Endothelial cell of umbilical vein (primary cell): Measurements from ENCODE around the gene C3orf22. TPM values are rescaled to one million over a fixed set of nuclear protein-coding genes. Genes with fewer than 3 reads are reported as not detected.

Source experiments
- BruUV-seq: library from RNA; stranded (reverse); fragments of 400-500 nt; replicated peaks from 2 replicates; lab custom pipeline; 2021; lab: Mats Ljungman, UMichigan
- CTCF ChIA-PET: fragments of 300-600, 350-600 bp; sonication (Branson Sonifier 250); formaldehyde crosslinking; loops from one replicate; lab custom pipeline; 2021; ENCODE audit warnings: antibody characterized with exemption, inconsistent platforms; lab: Charles Lee
- POLR2A ChIA-PET: fragments of 300-600, 350-600 bp; sonication (Branson Sonifier 250); formaldehyde crosslinking; loops from one replicate; lab custom pipeline; 2021; ENCODE audit warnings: antibody characterized with exemption, inconsistent platforms; lab: Charles Lee
- DNase-seq: peaks from one replicate; pipeline ENCODE4 v3.0.0-alpha.2; 2011; ENCODE audit warnings: low read depth, low spot score
- FAIRE-seq: peaks from 2 replicates; lab custom pipeline; 2011; peaks lifted over from hg19 to GRCh38; lab: Jason Lieb, UNC
- H2AFZ ChIP-seq: 2 replicates; pipeline ENCODE4 v1.6.0; 2012; ENCODE audit warnings: low read depth, low read length, control low read depth, inconsistent platforms
- H3K27ac ChIP-seq: 2 replicates; pipeline ENCODE4 v1.5.1; 2011; ENCODE audit warnings: low read depth, mild to moderate bottlenecking, control low read depth, low read length, moderate library complexity; ENCODE audit not compliant: insufficient read depth
- H3K27me3 ChIP-seq, 2 experiments: 2 replicates each; pipeline versions ENCODE4 v1.6.0 to v1.6.1; 2011; ENCODE audit warnings: low read length in 2 of 2, mixed read lengths in 1 of 2; ENCODE audit not compliant: control insufficient read depth in 2 of 2, insufficient read depth in 2 of 2
- H3K36me3 ChIP-seq, 2 experiments: 2 replicates in 1 of 2; 3 replicates in 1 of 2; pipeline ENCODE4 v1.5.1; 2011; ENCODE audit warnings: low read length in 2 of 2, mild to moderate bottlenecking in 1 of 2, moderate library complexity in 1 of 2; ENCODE audit not compliant: control insufficient read depth in 2 of 2, insufficient read depth in 2 of 2; ENCODE audit errors: extremely low read depth in 1 of 2
- H3K4me1 ChIP-seq: 3 replicates; pipeline ENCODE4 v1.5.1; 2011; ENCODE audit warnings: mild to moderate bottlenecking, low read length; ENCODE audit not compliant: control insufficient read depth, insufficient read depth; ENCODE audit errors: extremely low read depth
- H3K4me2 ChIP-seq: 2 replicates; pipeline ENCODE4 v1.6.1; 2011; ENCODE audit warnings: low read length, control low read depth, mixed read lengths; ENCODE audit not compliant: insufficient read depth
- H3K4me3 ChIP-seq, 3 experiments: fragments of 200-600 bp in 1 of 3; sonication (generic), shearing (Covaris generic) in 1 of 3; replicated peaks in 1 of 3; 2 replicates each; pipeline ENCODE4 v1.5.1; 2011 to 2016; ENCODE audit warnings: control low read depth in 3 of 3, low read length in 3 of 3, mild to moderate bottlenecking in 2 of 3, inconsistent platforms in 1 of 3, low read depth in 1 of 3, moderate library complexity in 1 of 3; ENCODE audit not compliant: insufficient read depth in 1 of 3
- H3K79me2 ChIP-seq: 2 replicates; pipeline ENCODE4 v1.6.0; 2012; ENCODE audit warnings: low read length, inconsistent platforms; ENCODE audit not compliant: control insufficient read depth, insufficient read depth
- H3K9ac ChIP-seq: replicated peaks from 2 replicates; pipeline ENCODE3; 2011; ENCODE audit warnings: low read length, control low read depth; ENCODE audit not compliant: insufficient read depth; ENCODE audit errors: extremely low read depth
- H3K9me1 ChIP-seq: replicated peaks from 3 replicates; pipeline ENCODE4 v1.6.0; 2011; ENCODE audit warnings: mild to moderate bottlenecking, low read length; ENCODE audit not compliant: control insufficient read depth, insufficient read depth; ENCODE audit errors: extremely low read depth
- H3K9me3 ChIP-seq: replicated peaks from 2 replicates; pipeline ENCODE4 v1.5.1; 2012; ENCODE audit warnings: low read length, inconsistent platforms; ENCODE audit not compliant: control insufficient read depth, insufficient read depth
- H4K20me1 ChIP-seq: replicated peaks from 2 replicates; pipeline ENCODE3; 2011; ENCODE audit warnings: mild to moderate bottlenecking, low read length; ENCODE audit not compliant: control insufficient read depth, insufficient read depth; ENCODE audit errors: extremely low read depth
- EZH2 ChIP-seq: IDR thresholded peaks from 2 replicates; pipeline ENCODE4 v1.6.1; 2012; ENCODE audit warnings: borderline replicate concordance, low read depth, mild to moderate bottlenecking, moderate library complexity, low read length, inconsistent platforms; ENCODE audit not compliant: severe bottlenecking
- FOS ChIP-seq: IDR thresholded peaks from 2 replicates; pipeline ENCODE4 v1.6.1; 2011; ENCODE audit warnings: mild to moderate bottlenecking, low read length, moderate library complexity, borderline replicate concordance; ENCODE audit not compliant: insufficient read depth
- GATA2 ChIP-seq: IDR thresholded peaks from 2 replicates; pipeline ENCODE4 v1.7.0; 2011; ENCODE audit warnings: low read depth, mild to moderate bottlenecking, moderate library complexity, mixed read lengths, low read length; ENCODE audit not compliant: insufficient read length, insufficient read depth
- JUN ChIP-seq: IDR thresholded peaks from 2 replicates; pipeline ENCODE4 v1.6.1; 2011; ENCODE audit warnings: borderline replicate concordance, low read depth; ENCODE audit not compliant: insufficient read length, insufficient read depth
- MAX ChIP-seq: IDR thresholded peaks from 2 replicates; pipeline ENCODE4 v1.6.1; 2011; ENCODE audit not compliant: insufficient read depth, insufficient read length
- MYC ChIP-seq: IDR thresholded peaks from one replicate; pipeline ENCODE4 v1.6.1; 2011; ENCODE audit warnings: mild to moderate bottlenecking, low read depth, low read length
- POLR2A ChIP-seq: IDR thresholded peaks from 2 replicates; pipeline ENCODE4 v1.6.1; 2012; ENCODE audit warnings: low read depth, mild to moderate bottlenecking, control low read depth, low read length
- POLR2AphosphoS5 ChIP-seq: IDR thresholded peaks from 2 replicates; pipeline ENCODE4 v1.6.1; 2012; ENCODE audit warnings: low read depth, mild to moderate bottlenecking, control low read depth, low read length, moderate library complexity; ENCODE audit not compliant: insufficient read depth
- dilution Hi-C: fragments of 300-500 bp; cut with MboI; formaldehyde crosslinking; loops from one replicate; pipeline ENCODE4 v1.15.0; 2019; ENCODE audit warnings: low sequenced_read_pairs; ENCODE audit not compliant: extremely low pct_ligation_motif_present
- intact Hi-C: fragments of 100-400 bp; cut with micrococcal nuclease; formaldehyde crosslinking; loops from one replicate; pipeline ENCODE4 v1.10.0; 2022
- polyA plus RNA-seq, 4 experiments: library from polyadenylated mRNA; depleted of rRNA in 3 of 4; stranded (reverse) in 3 of 4; unstranded in 1 of 4; fragments of >200 nt; gene quantifications; 2 replicates each; pipeline versions ENCODE4 v1.2.1 to v1.2.3, GENCODE V29; 2011 to 2012; ENCODE audit warnings: missing spikeins in 1 of 4
- total RNA-seq: library from RNA; stranded (reverse); gene quantifications from 2 replicates; pipeline ENCODE4 v1.2.3, GENCODE V29; 2021
- TF ChIP-seq, protein P1 (sequence below), 2 donors: IDR thresholded peaks; 1 replicate in 1 of 2; 2 replicates in 1 of 2; pipeline ENCODE4 v1.5.1; 2011; ENCODE audit warnings: low read length in 2 of 2, mild to moderate bottlenecking in 2 of 2, moderate library complexity in 2 of 2, control low read depth in 1 of 2, inconsistent platforms in 1 of 2, low read depth in 1 of 2; ENCODE audit not compliant: insufficient read depth in 1 of 2; ENCODE audit errors: extremely low read depth in 1 of 2

C3orf22 gene
- total and polyA plus RNA-seq, 2 donors (not counting 3 experiments of a cell fraction or from before 2014, with no cell fraction given) = not detected

DNA sequence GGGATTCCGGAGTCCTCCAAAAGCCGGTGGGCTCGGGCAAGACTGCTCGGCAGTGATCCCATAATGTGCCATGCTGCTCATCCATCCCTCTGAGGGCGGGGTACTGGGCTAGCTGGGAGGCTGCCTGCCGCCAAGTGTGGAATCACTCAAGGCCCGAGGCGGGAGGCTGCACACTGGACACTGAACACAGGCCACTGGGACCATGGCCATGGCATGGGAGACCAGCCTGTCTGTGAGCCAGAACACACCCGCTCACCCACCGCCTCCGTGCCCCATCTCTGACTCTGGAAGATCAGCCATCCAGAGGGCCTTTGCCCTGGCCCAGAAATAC, 1.4 kb downstream of the C3orf22 start:
- Histone ChIP-seq H4K20me1 (no peaks in the 10 kb centered on the region), H3K9me3 (no peaks in the 10 kb centered on the region), H3K79me2 (no peaks in the 10 kb centered on the region), H3K27ac (no peak overlapping the region), H3K9me1 (no peaks in the 10 kb centered on the region), H3K9ac (no peak overlapping the region), H2AFZ (no peak overlapping the region), H3K36me3 (no peaks in the 10 kb centered on the region), H3K4me2 (no peak overlapping the region), H3K4me3 (no peak overlapping the region), H3K27me3 (peaks cover 0 to 14% of the 10 kb centered on the region in 2 experiments), H3K4me1 (no peaks in the 10 kb centered on the region)
- POLR2A ChIA-PET = no interaction called here
- DNase-seq = no peak
- intact Hi-C loops = no loop called here
- TF ChIP-seq, protein P1, sequence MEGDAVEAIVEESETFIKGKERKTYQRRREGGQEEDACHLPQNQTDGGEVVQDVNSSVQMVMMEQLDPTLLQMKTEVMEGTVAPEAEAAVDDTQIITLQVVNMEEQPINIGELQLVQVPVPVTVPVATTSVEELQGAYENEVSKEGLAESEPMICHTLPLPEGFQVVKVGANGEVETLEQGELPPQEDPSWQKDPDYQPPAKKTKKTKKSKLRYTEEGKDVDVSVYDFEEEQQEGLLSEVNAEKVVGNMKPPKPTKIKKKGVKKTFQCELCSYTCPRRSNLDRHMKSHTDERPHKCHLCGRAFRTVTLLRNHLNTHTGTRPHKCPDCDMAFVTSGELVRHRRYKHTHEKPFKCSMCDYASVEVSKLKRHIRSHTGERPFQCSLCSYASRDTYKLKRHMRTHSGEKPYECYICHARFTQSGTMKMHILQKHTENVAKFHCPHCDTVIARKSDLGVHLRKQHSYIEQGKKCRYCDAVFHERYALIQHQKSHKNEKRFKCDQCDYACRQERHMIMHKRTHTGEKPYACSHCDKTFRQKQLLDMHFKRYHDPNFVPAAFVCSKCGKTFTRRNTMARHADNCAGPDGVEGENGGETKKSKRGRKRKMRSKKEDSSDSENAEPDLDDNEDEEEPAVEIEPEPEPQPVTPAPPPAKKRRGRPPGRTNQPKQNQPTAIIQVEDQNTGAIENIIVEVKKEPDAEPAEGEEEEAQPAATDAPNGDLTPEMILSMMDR (IDR thresholded peaks at IDR 0.05; ENCODE audit: extremely low read depth in 1 of 2, insufficient read depth in 1 of 2, low read depth in 1 of 2, low read length in 2 of 2) = no peak
- TF ChIP-seq JUN (no peak), POLR2AphosphoS5 (no peak), MAX (no peak), MYC (no peak), EZH2 (no peak), FOS (no peak), GATA2 (no peak), POLR2A (no peak)
- no peak for FAIRE-seq
- BruUV-seq = no TSS peak
- dilution Hi-C loops = no loop called here
- CTCF ChIA-PET = no interaction called here
